GM10266 (cell line): ENCODE results near the gene ZNF709.
"Not testable (repeated sequence)": the region's sequence is repeated elsewhere in the genome, so short reads cannot be mapped to it uniquely, and the experiment has no call there.

Experiments used
- DNase-seq: peaks from one replicate; pipeline ENCODE4 v3.0.0; 2012; ENCODE audit errors: extremely low spot score
- CTCF ChIP-seq: IDR thresholded peaks from 2 replicates; pipeline ENCODE4 v1.5.1; 2012; ENCODE audit warnings: mild to moderate bottlenecking, low read depth; ENCODE audit not compliant: control insufficient read depth, insufficient read depth; ENCODE audit errors: missing control alignments

ZNF709 gene

GRCh38 chr19:12496480-12496879 is 11.9 kb upstream of the ZNF709 start:
- TF ChIP-seq CTCF: no peak
- no peak for DNase-seq

- TF ChIP-seq CTCF: peak; percentile 60
- peak; percentile 86 for DNase-seq
These were observed 10.6 kb upstream of the ZNF709 start for GRCh38 chr19:12495002-12495802.

- no peak for DNase-seq
- TF ChIP-seq CTCF: no peak
These were observed 9.7 kb upstream of the ZNF709 start for GRCh38 chr19:12494260-12494860.

- not testable (repeated sequence) for DNase-seq
These were observed 1.7 kb upstream of the ZNF709 start for GRCh38 chr19:12486265-12486783.

- TF ChIP-seq CTCF: no peak
- no peak for DNase-seq
These were observed 955 bp upstream of the ZNF709 start for GRCh38 chr19:12485571-12485970.

GRCh38 chr19:12485052-12485416 is 418 bp upstream of the ZNF709 start:
- TF ChIP-seq CTCF: no peak
- no peak for DNase-seq

- DNase-seq: no peak
- TF ChIP-seq CTCF: no peak
These were observed 625 bp downstream of the ZNF709 start for GRCh38 chr19:12484011-12484370.
